Adrenal gland (tissue), 12 donors: ENCODE data around the gene SNX5. TPM values are rescaled to one million over a fixed set of nuclear protein-coding genes. Genes with fewer than 3 reads are reported as not detected.

Experiments
- DNase-seq, 7 donors: peaks; one replicate each; pipeline ENCODE4 v3.0.0-alpha.2; 2019 to 2020
- H3K27ac ChIP-seq, 5 donors: fragments of 200-600 bp; sonication (generic) in 4 of 5; 1 replicate in 3 of 5; 2 replicates in 2 of 5; pipeline versions ENCODE4 v1.5.1 to v1.8.0; 2016 to 2020; ENCODE audit warnings: mild to moderate bottlenecking in 1 of 5
- H3K27me3 ChIP-seq: fragments of 200-600 bp; 2 replicates; pipeline ENCODE4 v1.8.0; 2021
- H3K36me3 ChIP-seq, 2 donors: fragments of 200-600 bp; replicated peaks in 1 of 2; 1 replicate in 1 of 2; 2 replicates in 1 of 2; pipeline versions ENCODE4 v1.5.1 to v1.8.0; 2018 to 2022
- H3K4me1 ChIP-seq, 2 donors: fragments of 200-600 bp; replicated peaks in 1 of 2; 1 replicate in 1 of 2; 2 replicates in 1 of 2; pipeline versions ENCODE4 v1.5.1 to v1.8.0; 2018 to 2021
- H3K4me3 ChIP-seq, 4 donors: fragments of 200-600 bp; sonication (generic) in 3 of 4; one replicate each; pipeline ENCODE4 v1.5.1; 2016 to 2018
- H3K9me3 ChIP-seq, 3 donors: fragments of 200-600 bp; sonication (generic) in 1 of 3; replicated peaks in 1 of 3; 1 replicate in 2 of 3; 2 replicates in 1 of 3; pipeline versions ENCODE4 v1.5.1 to v1.8.0; 2016 to 2021
- CTCF ChIP-seq, 6 experiments: fragments of 450-650 bp in 4 of 6; fragments of 200-600 bp in 2 of 6; sonication (generic) in 1 of 6; IDR thresholded peaks; 1 replicate in 5 of 6; 2 replicates in 1 of 6; pipeline versions ENCODE4 v1.5.1 to v1.8.0; 2016 to 2021; ENCODE audit warnings: antibody characterized with exemption in 6 of 6, mild to moderate bottlenecking in 2 of 6, moderate library complexity in 1 of 6
- POLR2A ChIP-seq, 2 donors: fragments of 450-650 bp; IDR thresholded peaks; one replicate each; pipeline ENCODE4 v1.6.1; 2017; ENCODE audit warnings: antibody characterized with exemption in 2 of 2, mild to moderate bottlenecking in 2 of 2, moderate library complexity in 1 of 2
- WGBS, 4 donors: extraction: QIAGEN DNeasy Blood & Tissue Kit in 2 of 4; methylation state at CpG; one replicate each; pipeline versions ENCODE4 v1.1.5 to v1.1.7; 2013 to 2017; 5-methylcytosine and 5-hydroxymethylcytosine counted together
- intact Hi-C, 2 donors: fragments of 100-400 bp; cut with DNase I; formaldehyde crosslinking; loops; one replicate each; pipeline versions ENCODE4 v1.14.1 to v1.15.0; 2022 to 2023
- polyA plus RNA-seq, 3 donors: library from polyadenylated mRNA; stranded (reverse); fragments of 200-250 nt in 2 of 3; fragments of 350-450 nt in 1 of 3; fragmentation: Illumina TruSeq in 1 of 3; extraction: RNeasy Lipid Tissue Mini Kit (QIAGEN cat#74804) in 1 of 3; gene quantifications; one replicate each; pipeline ENCODE4 v1.2.3, GENCODE V29; 2013 to 2014
- total RNA-seq, 9 donors: library from RNA; depleted of rRNA in 4 of 9; stranded (reverse); fragments of >200 nt in 4 of 9; fragments of 120-200 nt in 1 of 9; fragmentation: NEBNext Ultra II Directional in 1 of 9; extraction: Animal tissue kit (Norgen Biotek cat#: 25700) in 1 of 9; gene quantifications; one replicate each; pipeline versions ENCODE4 v1.1.0 to v1.2.4, GENCODE V29; 2013 to 2023
- donor health status: healthy with polysubstance abuse.
- donor health status: Bipolar disorder and iron deficiency.
- donor health status: DM: yes; HTN: yes; CAD: no.
- donor health status: DM: no; HTN: no; CAD: no.
- donor health status: DM: no; HTN: no; CAD: no.
- donor health status: DM: yes; HTN: yes; CAD: no.

SNX5 gene
- total and polyA plus RNA-seq, 12 donors = 103 to 201 (median 144) TPM

GRCh38 chr20:17969884-17970409 is 1.4 kb upstream of the SNX5 start:
- no peak for TF ChIP-seq CTCF (IDR thresholded peaks at IDR 0.05)
- TF ChIP-seq POLR2A (IDR thresholded peaks at IDR 0.05) = peak in 1 of 2 donors; percentile 38

GRCh38 chr20:17969278-17969883 is 787 bp upstream of the SNX5 start:
- TF ChIP-seq POLR2A (IDR thresholded peaks at IDR 0.05) = no peak
- peak in 5 of 7 donors; percentile 31 to 72 (median 58) for DNase-seq
- 0 to 1% (median 1%) methylated on average over 15 to 28 of the region's 28 CpGs for WGBS, 4 donors
- Histone ChIP-seq H3K36me3 (no peaks in the 10 kb centered on the region), H3K27me3 (no peaks in the 10 kb centered on the region), H3K4me1 (peaks cover 55 to 64% of the 10 kb centered on the region in 2 donors), H3K4me3 (peak overlapping the region; percentile 45 to 77 (median 60)), H3K27ac (peak overlapping the region; percentile 87 to 99 (median 96)), H3K9me3 (no peaks in the 10 kb centered on the region)
- intact Hi-C loops = no loop called here

More at GRCh38 chr20:17969884-17970409, 1.4 kb upstream of the SNX5 start:
- 4 to 10% (median 8%) methylated on average over 9 of the region's 9 CpGs for WGBS, 4 donors
- Histone ChIP-seq H3K4me3 (peak overlapping the region in 2 of 4 donors; percentile 51 to 69), H3K27me3 (no peaks in the 10 kb centered on the region), H3K9me3 (no peaks in the 10 kb centered on the region), H3K27ac (peak overlapping the region; percentile 87 to 99 (median 96)), H3K36me3 (no peaks in the 10 kb centered on the region), H3K4me1 (peaks cover 54 to 59% of the 10 kb centered on the region in 2 donors)
- peak in 4 of 7 donors; percentile 28 to 54 (median 42) for DNase-seq
- intact Hi-C loops = no loop called here

GRCh38 chr20:17967521-17968365 is 851 bp downstream of the SNX5 start:
- Histone ChIP-seq H3K9me3 (no peaks in the 10 kb centered on the region), H3K27me3 (no peaks in the 10 kb centered on the region), H3K4me1 (peaks cover 56 to 69% of the 10 kb centered on the region in 2 donors), H3K36me3 (no peaks in the 10 kb centered on the region), H3K27ac (peak overlapping the region; percentile 94 to 99 (median 96)), H3K4me3 (peak overlapping the region; percentile 21 to 71 (median 54))
- WGBS, 4 donors = 0 to 1% (median 0%) methylated on average over 26 to 41 of the region's 41 CpGs
- peak in 5 of 7 donors; percentile 41 to 66 (median 47) for DNase-seq
- TF ChIP-seq CTCF (IDR thresholded peaks at IDR 0.05) (no peak), POLR2A (IDR thresholded peaks at IDR 0.05) (peak in 1 of 2 donors; percentile 34)
- intact Hi-C loops = no loop called here

- Histone ChIP-seq H3K27ac (peak overlapping the region; percentile 94 to 99 (median 96)), H3K27me3 (no peaks in the 10 kb centered on the region), H3K4me3 (peak overlapping the region in 2 of 4 donors; percentile 69 to 71), H3K36me3 (no peaks in the 10 kb centered on the region), H3K9me3 (no peaks in the 10 kb centered on the region), H3K4me1 (peaks cover 47 to 69% of the 10 kb centered on the region in 2 donors)
- WGBS, 4 donors = 4 to 8% (median 7%) methylated on average over 9 of the region's 9 CpGs
- no peak for DNase-seq
- TF ChIP-seq CTCF (IDR thresholded peaks at IDR 0.05) (peak in 4 of 6 experiments; percentile 32 to 57 (median 40)), POLR2A (IDR thresholded peaks at IDR 0.05) (no peak)
- intact Hi-C loops = no loop called here
Measured at GRCh38 chr20:17966432-17967310, 1.9 kb downstream of the SNX5 start.
